NCI-H2107 treated with DMSO at 0.1 percent for 48 hours (cell line): ENCODE data around the gene PFKFB3.
"Not testable (repeated sequence)": the region's sequence is repeated elsewhere in the genome, so short reads cannot be mapped to it uniquely, and the experiment has no call there.

Source experiments
- DNase-seq: peaks from one replicate; lab custom pipeline; 2025; ENCODE audit not compliant: unreplicated experiment; lab: John Stamatoyannopoulos, UW

The PFKFB3 gene

DNA sequence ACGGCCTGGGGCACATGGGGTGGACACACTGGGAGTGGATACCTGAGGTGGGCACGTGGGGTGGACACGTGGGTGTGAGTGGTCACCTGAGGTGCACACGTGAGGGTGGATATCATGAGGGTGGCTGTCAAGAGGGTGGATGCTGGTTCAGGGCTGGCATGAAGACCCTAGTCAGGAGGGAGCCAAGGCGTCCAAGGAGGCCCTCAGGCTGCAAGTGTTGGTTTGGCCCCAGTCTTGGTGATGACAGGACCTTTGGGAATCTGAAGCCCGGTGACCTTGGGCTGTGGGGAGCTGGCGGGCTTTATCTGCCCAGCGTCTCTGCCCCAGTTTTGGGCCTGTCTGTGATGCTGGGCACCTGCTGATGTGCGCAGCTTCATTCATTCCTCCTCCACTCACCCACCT is 24.9 kb upstream of the PFKFB3 start:
- no peak for DNase-seq

DNA sequence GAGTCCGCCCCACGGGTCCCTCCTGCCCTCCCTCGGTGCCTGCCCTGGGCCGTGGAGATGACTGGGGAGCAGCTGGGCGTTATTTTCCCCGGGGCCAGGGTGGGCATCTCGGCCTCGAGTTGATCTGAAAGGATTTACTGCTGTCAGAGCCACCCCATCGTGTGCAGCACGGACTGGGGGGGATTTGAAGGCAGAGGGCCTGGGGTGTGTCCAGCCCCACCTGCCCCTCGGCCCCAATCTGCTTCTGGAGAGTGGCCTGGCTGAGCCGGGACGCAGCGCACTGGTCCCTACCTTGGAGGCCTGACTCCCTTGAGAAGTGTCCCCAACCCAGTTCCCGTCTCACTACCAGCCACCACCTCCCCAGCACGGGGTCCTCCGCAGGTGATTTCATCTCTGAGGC is 24.2 kb upstream of the PFKFB3 start:
- DNase-seq, result no peak

DNA sequence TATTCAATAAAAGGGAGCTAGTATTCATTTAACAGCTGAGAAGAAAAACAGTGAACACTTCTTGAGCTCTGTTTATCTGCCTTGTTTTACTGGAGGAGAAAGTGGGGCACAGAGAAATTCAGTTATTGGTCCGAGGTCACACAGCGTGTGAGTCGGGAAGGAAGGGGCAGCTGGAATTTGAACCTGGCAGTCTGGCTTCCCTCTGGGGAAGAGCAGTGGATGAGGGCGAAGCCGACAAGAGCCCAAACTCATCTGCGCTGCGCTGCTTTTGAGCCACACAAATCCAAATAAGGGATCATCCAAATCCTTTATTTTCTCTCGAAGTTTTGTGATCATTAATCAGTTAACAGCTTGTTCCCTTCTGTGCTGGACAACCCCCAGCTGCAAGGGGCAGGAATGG is 23.7 kb upstream of the PFKFB3 start:
- no peak for DNase-seq

DNA sequence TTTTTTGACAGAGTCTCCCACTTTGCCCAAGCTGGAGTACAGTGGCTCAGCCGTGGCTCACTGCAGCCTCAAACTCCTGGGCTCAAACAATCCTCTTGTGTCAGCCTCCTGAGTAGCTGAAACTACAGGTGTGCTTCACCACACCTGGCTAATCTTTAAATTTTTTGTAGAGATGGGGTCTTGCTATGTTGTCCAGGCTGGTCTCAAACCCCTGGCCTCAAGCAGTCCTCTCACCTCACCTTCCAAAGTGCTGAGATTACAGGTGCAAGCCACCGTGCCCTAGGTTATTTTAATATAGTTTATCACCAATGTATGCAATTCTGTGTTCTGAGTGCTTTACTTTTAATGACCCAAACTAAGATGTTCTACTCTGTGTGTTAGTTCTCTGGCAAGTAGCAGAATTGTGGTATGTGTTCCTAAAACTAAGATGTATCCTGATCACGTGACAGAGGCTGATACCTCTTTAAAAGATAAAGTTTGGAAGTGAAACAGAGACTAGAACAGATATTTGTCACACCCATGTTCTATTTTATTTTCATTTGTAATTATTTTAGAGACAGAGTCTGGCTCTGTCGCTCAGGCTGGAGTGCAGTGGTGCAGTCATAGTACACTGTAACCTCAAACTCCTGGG is 22.1 kb upstream of the PFKFB3 start:
- no peak for DNase-seq

DNA sequence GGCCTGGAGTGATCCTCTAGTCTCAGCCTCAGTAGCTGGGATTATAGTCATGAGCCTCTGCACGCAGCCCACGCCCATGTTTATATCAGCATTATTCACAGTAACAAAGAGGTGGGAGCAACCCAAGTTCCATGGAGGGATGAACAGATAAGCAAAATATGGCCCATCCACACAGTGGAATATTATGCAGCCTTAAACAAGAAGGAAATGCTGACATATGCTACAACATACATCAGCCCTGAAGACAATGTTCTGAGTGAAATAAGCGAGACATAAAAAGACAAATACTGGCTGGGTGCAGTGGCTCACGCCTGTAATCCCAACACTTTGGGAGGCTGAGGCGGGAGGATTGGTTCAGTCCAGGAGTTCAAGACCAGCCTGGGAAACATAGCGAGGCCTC is 21.5 kb upstream of the PFKFB3 start:
- no peak for DNase-seq

DNA sequence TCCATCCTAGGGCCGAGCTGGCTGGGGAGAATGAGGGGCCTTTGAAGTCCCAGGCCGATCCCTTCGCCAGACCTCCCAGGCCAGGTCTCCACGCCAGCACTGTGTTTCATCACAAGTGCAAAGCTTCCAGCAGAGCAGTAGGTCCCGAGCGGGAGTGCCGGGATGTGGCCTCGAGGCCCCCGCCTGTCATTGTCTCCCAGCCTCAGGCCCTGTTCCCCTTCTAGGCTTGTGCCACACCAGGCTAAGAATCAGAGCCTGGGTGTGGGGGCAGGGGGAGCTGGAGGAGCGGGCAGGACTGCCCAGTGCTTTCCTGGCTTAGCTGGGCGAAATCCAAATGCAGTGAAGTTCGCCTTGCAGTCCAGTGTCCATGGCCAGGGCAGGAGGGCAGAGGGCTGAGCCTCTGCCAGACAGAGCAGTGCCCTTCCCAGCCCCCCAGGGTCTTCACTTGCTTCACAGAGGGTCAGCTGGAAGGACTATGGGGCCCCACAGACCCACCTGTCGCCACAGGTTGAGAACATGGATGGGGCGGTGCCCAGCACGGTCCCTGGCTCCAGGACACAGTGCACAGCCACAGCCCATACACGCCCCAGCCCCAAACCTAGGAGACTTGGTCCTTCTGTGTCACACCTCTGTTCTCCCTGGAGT is 20.2 kb upstream of the PFKFB3 start:
- DNase-seq, result no peak

DNA sequence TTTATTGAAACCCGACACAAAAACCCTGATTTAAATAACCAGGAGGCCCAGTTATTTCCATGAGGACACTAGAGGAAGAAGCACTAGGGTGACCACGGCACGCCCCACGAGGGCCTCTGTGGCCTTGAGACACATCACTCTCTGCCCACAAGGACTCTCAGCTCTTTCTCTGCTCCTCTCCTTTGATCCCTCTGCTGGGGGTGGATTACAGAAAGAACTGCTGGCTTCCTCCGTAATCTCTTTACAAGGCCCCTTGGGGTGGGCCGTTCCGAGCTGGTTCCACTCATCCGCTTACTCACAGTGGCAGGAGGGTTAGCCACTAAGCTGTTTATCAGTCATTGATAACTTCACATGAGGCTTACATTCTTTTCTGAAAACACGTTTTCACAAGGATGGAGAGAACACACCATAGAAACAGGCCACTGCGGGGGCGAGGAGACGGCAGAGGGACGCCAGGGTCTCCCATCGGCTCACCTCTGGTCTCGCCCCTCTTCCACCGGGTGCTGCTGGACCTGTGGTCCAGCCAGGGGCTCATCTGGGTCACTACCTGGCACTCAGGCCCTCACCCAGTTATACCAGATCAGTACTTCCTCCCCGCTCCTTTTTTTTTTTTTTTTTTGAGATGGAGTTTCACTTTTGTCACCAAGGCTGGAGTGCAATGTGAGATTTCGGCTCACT is 17.6 kb upstream of the PFKFB3 start:
- DNase-seq, result no peak

DNA sequence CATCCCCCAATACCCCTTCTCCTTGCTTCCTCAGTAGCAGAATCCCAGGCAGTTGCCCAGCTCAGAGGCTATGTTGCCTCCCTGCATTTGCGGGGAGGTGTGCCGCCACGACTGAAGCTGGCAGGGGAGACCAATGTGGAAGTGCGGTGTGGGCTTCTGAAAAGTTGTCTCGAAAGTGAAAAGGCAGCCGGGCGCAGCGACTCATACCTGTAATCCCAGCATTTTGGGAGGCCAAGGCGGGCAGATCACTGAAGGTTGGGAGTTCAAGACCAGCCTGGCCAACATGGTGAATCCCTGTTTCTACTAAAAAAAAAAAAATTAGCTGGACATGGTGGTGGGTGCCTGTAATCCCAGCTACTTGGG is 15.9 kb upstream of the PFKFB3 start:
- no peak for DNase-seq

DNA sequence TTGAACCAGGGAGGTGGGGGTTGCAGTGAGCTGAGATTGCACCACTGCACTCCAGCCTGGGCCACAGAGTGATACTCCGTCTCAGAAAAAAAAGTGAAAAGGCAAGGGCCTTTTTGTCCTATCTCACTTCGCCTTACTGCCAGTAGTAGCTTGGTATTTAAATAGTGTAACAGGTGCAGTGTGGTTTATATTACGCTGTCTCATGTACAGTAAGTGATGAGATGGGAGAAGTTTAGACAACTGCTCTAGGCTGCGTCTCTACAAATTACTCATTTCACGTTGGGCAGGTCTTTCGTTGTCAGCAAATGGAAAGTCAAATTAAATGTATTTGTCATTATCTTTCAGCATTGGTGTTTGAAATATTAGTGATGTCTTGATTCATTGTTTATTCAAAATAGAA is 15.5 kb upstream of the PFKFB3 start:
- no peak for DNase-seq

DNA sequence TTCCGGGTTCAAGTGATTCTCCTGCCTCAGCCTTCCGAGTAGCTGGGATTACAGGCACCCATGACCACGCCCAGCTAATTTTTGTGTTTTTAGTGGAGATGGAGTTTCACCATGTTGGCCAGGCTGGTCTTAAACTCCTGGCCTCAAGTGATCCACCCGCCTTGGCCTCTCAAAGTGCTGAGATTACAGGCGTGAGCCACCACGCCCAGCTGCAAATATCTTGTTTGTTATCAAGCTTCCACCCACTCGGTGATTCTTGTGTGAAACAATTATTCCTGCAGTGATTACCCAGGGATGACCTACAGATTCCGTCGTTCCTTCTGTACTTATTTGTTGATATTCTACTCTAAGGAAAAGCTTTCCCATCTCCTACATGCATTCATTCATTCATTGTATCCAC is 12.7 kb upstream of the PFKFB3 start:
- not testable (repeated sequence) for DNase-seq

DNA sequence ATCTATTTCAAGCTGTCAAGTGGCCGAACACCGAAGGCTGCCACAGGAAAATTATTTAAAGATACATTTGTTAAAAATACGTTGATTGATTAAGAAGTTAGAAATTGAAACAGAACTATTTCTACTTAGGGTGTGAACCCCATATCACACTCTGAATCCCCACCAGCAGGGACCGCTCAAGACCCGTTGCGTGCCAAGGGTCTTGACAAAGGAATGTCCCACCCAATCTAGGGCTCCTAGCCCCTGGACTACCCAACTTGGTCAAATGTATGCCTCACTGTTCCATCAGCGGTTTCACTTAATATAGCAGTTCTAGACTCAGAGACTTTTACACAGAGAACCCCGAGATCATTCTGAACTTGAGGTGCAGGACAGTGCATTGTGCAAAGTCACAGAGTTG is 11.6 kb upstream of the PFKFB3 start:
- DNase-seq, result no peak

DNA sequence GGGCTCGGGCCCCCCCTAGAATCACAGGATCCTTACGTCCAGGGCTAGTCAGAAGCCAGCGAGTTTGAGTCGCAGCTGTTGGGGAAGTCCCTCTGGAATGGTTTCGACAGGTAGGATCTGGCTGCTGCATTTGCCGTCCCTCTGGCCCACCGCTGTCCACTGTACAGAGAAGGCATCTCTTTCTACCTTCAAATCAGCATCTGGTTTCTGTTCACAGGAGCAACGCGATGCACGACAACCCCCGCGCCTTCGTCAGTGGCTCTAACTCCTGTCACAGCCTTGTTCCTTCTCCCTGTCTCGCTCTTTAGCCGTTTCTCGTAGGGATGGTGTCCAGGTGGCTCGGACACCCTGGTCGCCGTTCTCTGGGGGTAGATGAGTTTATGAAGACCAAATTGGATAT is 11.2 kb upstream of the PFKFB3 start:
- no peak for DNase-seq

DNA sequence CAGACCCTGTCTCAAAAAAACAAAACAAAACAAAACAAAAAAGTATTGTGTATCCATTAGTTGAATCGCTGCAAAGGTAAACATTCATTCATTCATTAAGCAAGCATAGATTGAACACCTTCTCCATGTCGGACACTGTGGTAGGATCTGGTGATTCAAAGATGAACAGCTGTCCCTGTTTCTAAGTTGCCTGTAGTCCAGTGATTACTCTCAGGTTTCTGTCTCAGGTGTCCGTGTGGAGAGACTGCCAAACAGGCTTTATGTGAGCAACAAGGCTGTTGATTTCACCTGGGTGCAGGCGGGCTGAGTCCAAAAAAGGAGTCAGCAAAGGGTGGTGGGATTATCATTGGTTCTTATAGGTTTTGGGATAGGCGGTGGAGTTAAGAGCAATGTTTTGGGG is 9.4 kb upstream of the PFKFB3 start:
- not testable (repeated sequence) for DNase-seq

DNA sequence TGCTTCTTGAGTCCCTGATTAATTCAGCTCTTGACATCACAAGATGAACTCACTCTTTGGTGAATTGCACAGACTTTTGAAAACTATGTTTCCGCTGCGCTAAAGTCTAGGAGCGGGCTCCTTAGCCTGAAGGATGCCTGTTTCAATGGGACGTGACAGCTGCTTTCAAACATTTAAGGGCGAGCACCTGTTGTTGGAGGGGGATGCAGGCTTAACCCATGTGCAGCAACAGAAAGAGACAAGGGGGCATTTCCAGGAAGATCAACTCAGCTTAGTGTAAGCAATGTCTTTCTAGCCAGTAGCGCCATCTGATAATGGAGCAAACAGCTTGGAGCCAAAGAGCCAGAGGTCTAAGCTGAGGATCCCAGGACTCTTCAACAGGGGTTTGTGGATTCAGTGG is 8.4 kb upstream of the PFKFB3 start:
- DNase-seq, result no peak

DNA sequence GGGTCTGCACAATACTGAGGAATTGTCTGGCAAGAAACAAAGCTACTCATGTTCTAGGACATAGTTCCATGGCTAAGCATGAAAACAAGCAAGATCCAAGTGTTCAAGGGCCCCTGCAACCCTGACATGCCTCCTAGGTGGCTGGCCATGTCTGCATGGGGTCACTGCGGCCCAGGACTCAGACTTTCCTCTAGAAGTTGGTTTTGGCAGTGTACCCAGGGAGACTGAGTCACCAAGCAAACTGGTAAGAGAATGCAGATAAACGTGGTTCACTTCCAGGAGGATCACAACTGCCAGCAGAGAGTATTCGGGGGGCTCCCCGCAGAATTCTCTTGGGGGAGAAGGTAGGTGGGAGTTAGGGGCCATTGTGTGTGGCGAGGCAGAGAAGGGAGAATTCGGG is 7.4 kb upstream of the PFKFB3 start:
- DNase-seq, result no peak

DNA sequence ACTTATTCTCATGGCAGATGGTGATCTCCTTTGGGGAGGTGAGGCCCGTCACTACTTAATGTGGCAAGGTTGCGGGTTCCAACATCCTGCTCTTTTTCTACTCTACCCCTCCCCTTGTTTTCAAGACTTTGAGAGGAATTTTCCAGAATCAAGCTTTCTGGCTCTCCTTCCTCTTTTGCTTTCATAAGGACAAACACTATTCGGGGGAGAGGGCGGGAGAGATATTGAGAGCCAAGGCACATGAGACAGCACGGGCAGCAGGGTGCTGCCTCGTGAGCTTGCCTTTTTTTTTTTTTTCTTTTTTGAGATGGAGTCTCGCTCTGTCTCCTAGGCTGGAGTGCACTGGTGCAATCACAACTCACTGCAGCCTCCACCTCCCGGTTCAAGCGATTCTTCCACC is 6.9 kb upstream of the PFKFB3 start:
- no peak for DNase-seq

DNA sequence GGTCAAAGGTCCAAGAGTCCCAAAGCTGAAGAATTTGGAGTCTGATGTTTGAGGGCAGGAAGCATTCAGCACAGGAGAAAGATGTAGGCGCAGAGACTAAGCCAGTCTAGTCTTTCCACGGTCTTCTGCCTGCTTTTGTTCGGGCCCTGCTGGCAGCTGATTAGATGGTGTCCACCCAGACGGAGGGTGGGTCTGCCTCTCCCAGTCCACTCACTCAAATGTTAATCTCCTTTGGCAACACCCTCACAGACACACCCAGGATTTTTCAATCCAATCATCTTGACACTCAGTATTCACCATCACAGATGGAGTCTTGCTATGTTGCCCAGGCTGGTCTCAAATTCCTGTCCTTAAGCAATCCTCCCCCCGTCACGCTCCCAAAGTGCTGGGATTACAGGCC is 6.2 kb upstream of the PFKFB3 start:
- DNase-seq, result not testable (repeated sequence)

DNA sequence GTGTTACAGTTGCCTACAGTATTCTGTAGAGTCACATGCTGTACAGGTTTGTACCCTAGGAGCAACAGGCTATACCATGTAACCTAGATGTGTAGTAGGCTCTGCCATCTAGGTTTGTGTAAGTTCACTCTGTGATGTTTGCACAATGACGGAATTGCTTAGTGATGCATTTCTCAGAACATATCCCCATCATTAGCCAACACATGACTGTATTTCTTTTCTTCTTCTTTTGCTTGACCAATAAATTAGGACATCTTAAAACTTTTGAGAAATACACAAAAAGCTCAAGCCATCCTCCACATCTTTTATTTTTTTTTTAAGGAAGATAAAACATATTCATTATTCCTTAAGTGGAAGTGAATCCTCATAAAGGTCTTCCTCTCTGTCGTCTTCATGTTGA is 5.4 kb upstream of the PFKFB3 start:
- DNase-seq, result no peak

DNA sequence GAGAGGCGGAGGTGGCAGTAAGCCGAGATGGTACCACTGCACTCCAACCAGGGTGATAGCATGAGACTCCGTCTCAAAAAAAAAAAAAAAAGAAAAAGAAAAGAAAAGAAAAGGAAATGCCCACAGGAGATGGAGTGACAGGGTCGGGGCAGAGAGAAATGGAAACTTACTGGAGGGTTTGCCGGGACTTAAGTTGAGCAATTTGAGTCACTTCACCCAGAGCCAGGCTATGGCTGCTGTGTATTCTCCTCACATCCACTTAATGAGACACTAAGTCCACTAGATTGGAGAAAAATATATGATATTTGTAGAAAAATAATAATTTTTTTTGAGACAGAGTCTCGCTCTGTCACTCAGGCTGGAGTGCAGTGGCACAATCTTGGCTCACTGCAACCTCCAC is 4.6 kb upstream of the PFKFB3 start:
- no peak for DNase-seq

DNA sequence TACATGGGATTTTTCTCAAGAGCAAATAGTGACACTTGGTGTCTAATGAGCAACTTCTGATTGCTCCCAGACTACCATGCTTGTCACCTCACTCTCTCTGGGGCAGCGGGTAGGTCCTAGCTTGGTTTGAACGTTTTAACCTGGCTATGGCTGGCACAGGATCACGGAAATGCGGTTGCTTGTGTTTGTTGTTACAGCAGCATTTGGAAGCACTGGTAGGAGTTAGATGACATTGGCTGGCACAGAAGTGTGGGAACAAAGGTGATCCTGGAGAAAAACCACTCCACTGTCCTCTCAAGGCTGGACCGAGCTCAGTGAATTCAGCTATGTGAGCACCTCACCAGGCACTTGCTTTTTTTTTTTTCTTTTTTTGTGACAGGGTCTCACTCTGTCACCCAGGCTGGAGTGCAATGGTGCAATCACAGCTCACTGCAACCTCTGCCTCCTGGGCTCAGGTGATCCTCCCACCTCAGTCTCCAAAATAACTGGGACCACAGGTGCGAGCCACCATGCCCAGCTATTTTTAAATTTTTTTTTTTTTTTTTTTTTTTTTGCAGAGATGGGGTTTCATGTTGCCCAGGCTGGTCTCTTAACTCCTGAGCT is 3.5 kb upstream of the PFKFB3 start:
- DNase-seq, result no peak

DNA sequence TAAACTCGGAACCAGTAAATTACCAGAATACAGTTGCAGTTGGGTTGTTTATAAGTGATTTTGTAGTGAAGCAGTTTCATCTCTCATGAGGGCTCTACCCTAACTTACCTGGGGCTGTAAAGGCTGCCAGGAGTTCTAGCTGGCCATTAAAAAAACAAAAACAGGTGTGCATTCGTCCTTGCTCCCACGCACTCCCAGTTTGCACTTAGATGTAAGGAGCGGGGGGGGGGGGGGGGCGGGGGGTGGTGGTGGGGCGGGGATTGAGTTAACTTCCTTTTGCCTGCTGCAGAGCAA is 2.3 kb upstream of the PFKFB3 start:
- DNase-seq, result no peak

DNA sequence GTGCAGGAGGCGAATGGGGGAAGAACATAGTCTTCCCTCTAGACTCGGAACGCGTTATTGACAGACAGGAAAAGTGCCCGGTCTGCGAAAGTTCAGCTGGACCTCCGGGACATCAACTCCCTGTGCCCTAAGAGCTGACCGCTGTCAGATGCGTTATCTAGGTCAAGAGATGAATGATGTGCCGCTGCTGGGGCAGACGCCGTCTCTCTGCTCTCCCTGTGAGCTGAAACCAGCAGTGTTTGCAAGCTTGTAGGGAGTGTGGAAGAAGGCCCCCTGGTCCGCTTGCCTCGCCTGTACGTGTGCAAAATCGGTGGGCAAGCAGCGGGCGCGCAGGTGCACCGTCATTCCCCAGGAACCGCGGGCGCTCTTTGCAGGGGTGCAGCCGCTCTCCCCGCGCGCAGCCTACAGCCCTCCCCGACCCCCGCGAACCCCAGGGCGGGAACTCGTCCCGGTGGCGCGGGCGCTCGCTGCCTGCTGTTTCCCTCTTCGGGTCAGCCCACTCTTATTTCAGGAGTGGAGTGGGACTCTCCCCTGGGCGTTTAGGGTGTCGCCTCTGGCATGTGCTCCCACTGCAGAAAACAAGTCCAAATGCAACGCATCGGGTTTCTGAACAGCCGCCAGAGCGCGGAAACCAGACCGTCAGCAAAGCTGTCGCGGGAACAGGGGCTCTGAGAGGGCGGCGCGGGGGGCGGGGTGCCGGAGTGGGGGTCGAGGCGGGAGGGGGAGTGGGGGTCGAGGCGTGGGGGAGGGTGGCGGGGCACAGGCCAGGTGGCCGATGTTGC is 1.8 kb upstream of the PFKFB3 start:
- DNase-seq, result no peak
